Activated CD4-positive, alpha-beta T cell treated with anti-CD3 and anti-CD28 coated beads, Interleukin-2, amount 10 ng/mL, durations not matched to agents 7 days and 5 days (primary cell): ENCODE results near the gene UGT1A1. TPM values are rescaled to one million over a fixed set of nuclear protein-coding genes. Genes with fewer than 3 reads are reported as not detected.

Experiments used
- CTCF ChIA-PET: fragments of 350-600 bp; sonication (Branson Sonifier 250); formaldehyde crosslinking; loops from one replicate; lab custom pipeline; 2021; ENCODE audit warnings: antibody characterized with exemption; lab: Charles Lee
- POLR2A ChIA-PET: fragments of 350-600 bp; sonication (Branson Sonifier 250); formaldehyde crosslinking; loops from one replicate; lab custom pipeline; 2021; ENCODE audit warnings: antibody characterized with exemption; lab: Charles Lee
- DNase-seq: peaks from one replicate; pipeline ENCODE4 v3.0.0-alpha.2; 2020
- H3K27ac Mint-ChIP-seq: one replicate; pipeline ENCODE4 v1.8.0; 2021; ENCODE audit warnings: mild to moderate bottlenecking, moderate library complexity, mixed read lengths
- H3K27me3 Mint-ChIP-seq: one replicate; pipeline ENCODE4 v1.8.0; 2021; ENCODE audit warnings: mixed read lengths
- H3K36me3 Mint-ChIP-seq: one replicate; pipeline ENCODE4 v1.8.0; 2021; ENCODE audit warnings: low read depth, mixed read lengths
- H3K4me1 Mint-ChIP-seq: one replicate; pipeline ENCODE4 v1.8.0; 2021; ENCODE audit warnings: mixed read lengths
- H3K4me3 Mint-ChIP-seq: one replicate; pipeline ENCODE4 v1.8.0; 2021; ENCODE audit warnings: mild to moderate bottlenecking, moderate library complexity, mixed read lengths
- H3K9me3 Mint-ChIP-seq: one replicate; pipeline ENCODE4 v1.8.0; 2021; ENCODE audit warnings: mixed read lengths
- total RNA-seq, 2 experiments: library from RNA; stranded (reverse); gene quantifications; one replicate each; pipeline ENCODE4 v1.2.3, GENCODE V29; 2021

Gene UGT1A1
- total RNA-seq, 2 experiments from 2014 or later, result not detected

DNA sequence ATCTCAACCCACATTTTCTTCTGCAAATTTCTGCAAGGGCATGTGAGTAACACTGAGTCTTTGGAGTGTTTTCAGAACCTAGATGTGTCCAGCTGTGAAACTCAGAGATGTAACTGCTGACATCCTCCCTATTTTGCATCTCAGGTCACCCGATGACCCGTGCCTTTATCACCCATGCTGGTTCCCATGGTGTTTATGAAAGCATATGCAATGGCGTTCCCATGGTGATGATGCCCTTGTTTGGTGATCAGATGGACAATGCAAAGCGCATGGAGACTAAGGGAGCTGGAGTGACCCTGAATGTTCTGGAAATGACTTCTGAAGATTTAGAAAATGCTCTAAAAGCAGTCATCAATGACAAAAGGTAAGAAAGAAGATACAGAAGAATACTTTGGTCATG is 8.0 kb downstream of the UGT1A1 start:
- POLR2A ChIA-PET, result no interaction called here
- CTCF ChIA-PET, result no interaction called here
- H3K4me1 Mint-ChIP-seq, result no peaks in the 10 kb centered on the region
- no peak for DNase-seq
- H3K36me3 Mint-ChIP-seq, result no peaks in the 10 kb centered on the region
- no peak overlapping the region for H3K4me3 Mint-ChIP-seq
- H3K9me3 Mint-ChIP-seq, result no peaks in the 10 kb centered on the region
- H3K27me3 Mint-ChIP-seq, result peaks cover 25% of the 10 kb centered on the region
- H3K27ac Mint-ChIP-seq, result no peak overlapping the region

DNA sequence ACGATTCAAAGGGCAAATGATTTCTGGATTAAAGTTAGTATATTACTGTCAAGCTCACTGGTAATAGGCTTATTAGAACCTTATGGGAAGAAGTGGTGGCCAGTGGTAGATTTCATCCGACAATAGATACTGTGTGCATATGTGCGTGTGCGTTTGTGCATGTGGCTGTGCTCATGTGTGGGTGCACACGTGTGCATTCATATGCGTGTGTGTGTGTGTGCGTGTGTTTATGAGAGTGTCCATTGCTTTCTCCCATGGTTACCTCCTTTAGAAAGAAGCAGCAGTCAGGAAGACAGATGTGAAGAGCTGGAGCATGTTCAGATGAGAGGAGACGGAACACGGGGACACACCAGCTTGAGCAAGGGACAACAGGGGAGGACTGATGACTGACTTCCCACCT is 9.2 kb downstream of the UGT1A1 start:
- no peaks in the 10 kb centered on the region for H3K4me1 Mint-ChIP-seq
- H3K27ac Mint-ChIP-seq, result no peak overlapping the region
- peaks cover 16% of the 10 kb centered on the region for H3K27me3 Mint-ChIP-seq
- CTCF ChIA-PET, result no interaction called here
- H3K9me3 Mint-ChIP-seq, result no peaks in the 10 kb centered on the region
- H3K36me3 Mint-ChIP-seq, result no peaks in the 10 kb centered on the region
- DNase-seq, result no peak
- no peak overlapping the region for H3K4me3 Mint-ChIP-seq
- POLR2A ChIA-PET, result no interaction called here

DNA sequence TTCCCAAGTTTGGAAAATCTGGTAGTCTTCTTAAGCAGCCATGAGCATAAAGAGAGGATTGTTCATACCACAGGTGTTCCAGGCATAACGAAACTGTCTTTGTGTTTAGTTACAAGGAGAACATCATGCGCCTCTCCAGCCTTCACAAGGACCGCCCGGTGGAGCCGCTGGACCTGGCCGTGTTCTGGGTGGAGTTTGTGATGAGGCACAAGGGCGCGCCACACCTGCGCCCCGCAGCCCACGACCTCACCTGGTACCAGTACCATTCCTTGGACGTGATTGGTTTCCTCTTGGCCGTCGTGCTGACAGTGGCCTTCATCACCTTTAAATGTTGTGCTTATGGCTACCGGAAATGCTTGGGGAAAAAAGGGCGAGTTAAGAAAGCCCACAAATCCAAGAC is 12.1 kb downstream of the UGT1A1 start:
- H3K4me3 Mint-ChIP-seq, result no peak overlapping the region
- H3K4me1 Mint-ChIP-seq, result no peaks in the 10 kb centered on the region
- CTCF ChIA-PET, result no interaction called here
- no peaks in the 10 kb centered on the region for H3K36me3 Mint-ChIP-seq
- no peak for DNase-seq
- POLR2A ChIA-PET, result no interaction called here
- H3K27me3 Mint-ChIP-seq, result peaks cover 14% of the 10 kb centered on the region
- H3K27ac Mint-ChIP-seq, result no peak overlapping the region
- H3K9me3 Mint-ChIP-seq, result peaks cover 3% of the 10 kb centered on the region

DNA sequence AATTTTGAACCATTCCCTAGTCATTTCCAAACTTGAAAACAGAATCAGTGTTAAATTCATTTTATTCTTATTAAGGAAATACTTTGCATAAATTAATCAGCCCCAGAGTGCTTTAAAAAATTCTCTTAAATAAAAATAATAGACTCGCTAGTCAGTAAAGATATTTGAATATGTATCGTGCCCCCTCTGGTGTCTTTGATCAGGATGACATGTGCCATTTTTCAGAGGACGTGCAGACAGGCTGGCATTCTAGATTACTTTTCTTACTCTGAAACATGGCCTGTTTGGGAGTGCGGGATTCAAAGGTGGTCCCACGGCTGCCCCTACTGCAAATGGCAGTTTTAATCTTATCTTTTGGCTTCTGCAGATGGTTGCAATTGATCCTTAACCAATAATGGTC is 12.5 kb downstream of the UGT1A1 start:
- CTCF ChIA-PET, result no interaction called here
- Mint-ChIP-seq H3K36me3 (no peaks in the 10 kb centered on the region), H3K27ac (no peak overlapping the region), H3K9me3 (peaks cover 3% of the 10 kb centered on the region), H3K4me3 (no peak overlapping the region), H3K4me1 (no peaks in the 10 kb centered on the region), H3K27me3 (peaks cover 13% of the 10 kb centered on the region)
- DNase-seq, result no peak
- POLR2A ChIA-PET, result no interaction called here

DNA sequence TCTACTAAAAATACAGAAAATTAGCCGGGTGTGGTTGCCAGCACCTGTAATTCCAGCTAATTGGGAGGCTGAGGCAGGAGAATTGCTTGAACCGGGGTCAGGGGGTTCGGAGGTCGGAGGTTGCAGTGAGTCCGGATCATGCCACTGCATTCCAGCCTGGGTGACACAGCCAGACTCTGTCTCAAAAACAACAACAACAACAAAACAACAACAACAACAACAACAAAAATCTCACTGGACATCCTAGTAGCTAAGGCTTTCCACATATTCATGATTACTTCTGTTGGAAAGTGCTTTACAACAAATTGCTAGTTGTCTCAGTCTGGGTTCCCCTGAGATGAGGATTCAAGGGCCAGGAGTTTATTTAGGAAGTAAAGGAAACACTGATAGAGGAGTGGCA is 13.8 kb downstream of the UGT1A1 start:
- H3K27ac Mint-ChIP-seq, result no peak overlapping the region
- H3K36me3 Mint-ChIP-seq, result no peaks in the 10 kb centered on the region
- POLR2A ChIA-PET, result no interaction called here
- H3K27me3 Mint-ChIP-seq, result peaks cover 10% of the 10 kb centered on the region
- DNase-seq, result no peak
- CTCF ChIA-PET, result interaction anchor here (1.3 kb wide), 1 partner anchor 40 kb away, joined by 3 read pairs; no protein-coding TSS in a partner anchor
- H3K9me3 Mint-ChIP-seq, result peaks cover 3% of the 10 kb centered on the region
- H3K4me3 Mint-ChIP-seq, result no peak overlapping the region
- H3K4me1 Mint-ChIP-seq, result no peaks in the 10 kb centered on the region

DNA sequence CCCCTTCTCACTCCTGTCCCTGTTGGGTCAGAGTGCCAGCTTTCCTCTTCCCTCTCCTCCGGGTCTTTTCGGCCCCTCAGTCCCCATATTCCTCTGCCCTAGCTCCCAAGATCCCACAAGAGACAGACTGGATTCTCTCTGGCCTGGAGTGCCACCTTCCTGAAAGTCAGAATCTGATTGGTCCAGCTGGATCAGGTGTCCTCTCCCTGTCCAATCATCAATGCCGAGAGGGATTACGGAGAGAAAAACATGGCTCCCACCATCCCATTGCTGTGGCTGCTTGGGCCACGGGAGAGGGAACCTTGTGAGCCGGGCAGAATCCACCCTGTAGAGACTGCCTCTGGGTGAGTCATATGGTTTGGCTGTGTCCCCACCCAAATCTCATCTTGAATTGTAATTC is 15.3 kb downstream of the UGT1A1 start:
- H3K27ac Mint-ChIP-seq, result no peak overlapping the region
- no peaks in the 10 kb centered on the region for H3K36me3 Mint-ChIP-seq
- no peaks in the 10 kb centered on the region for H3K4me1 Mint-ChIP-seq
- ChIA-PET CTCF (no interaction called here), POLR2A (no interaction called here)
- H3K9me3 Mint-ChIP-seq, result peaks cover 3% of the 10 kb centered on the region
- H3K27me3 Mint-ChIP-seq, result peaks cover 8% of the 10 kb centered on the region
- no peak for DNase-seq
- no peak overlapping the region for H3K4me3 Mint-ChIP-seq

DNA sequence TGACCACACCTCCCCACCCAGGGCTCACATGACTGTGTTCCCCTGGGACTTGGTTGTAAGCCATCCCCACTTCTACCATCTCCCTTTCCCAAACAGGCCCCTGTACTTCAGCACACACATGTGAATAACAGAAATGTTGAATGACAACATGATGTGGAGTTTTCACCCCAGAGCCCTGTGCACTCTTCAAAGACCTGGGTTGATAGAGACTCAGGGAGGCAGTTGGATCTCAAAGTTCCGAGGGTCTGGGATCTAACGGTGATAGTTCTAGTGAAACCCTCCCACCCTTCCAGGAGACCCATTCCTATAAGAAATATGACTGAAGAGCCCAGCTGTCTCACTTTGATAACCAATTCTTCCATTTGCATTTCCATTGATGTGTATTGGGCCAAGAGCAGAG is 18.0 kb downstream of the UGT1A1 start, which contains the start of gene MROH2A:
Gene MROH2A (plus strand): TSS at position 301 of the 400 bp plus-strand sequence. CDS start 1,029 bp downstream, outside the sequence.
- no peak for DNase-seq
- no peaks in the 10 kb centered on the region for H3K4me1 Mint-ChIP-seq
- no peak within 1 kb of the TSS for H3K4me3 Mint-ChIP-seq
- peaks cover 19% of the 10 kb centered on the region for H3K27me3 Mint-ChIP-seq
- CTCF ChIA-PET, result interaction anchor here (0.5 kb wide), 1 partner anchor 239 kb away, joined by 3 read pairs; no protein-coding TSS in a partner anchor
- H3K36me3 Mint-ChIP-seq, result no peaks in the 10 kb centered on the region
- H3K9me3 Mint-ChIP-seq, result peaks cover 3% of the 10 kb centered on the region
- POLR2A ChIA-PET, result no interaction called here
- H3K27ac Mint-ChIP-seq, result no peak within 1 kb of the TSS

DNA sequence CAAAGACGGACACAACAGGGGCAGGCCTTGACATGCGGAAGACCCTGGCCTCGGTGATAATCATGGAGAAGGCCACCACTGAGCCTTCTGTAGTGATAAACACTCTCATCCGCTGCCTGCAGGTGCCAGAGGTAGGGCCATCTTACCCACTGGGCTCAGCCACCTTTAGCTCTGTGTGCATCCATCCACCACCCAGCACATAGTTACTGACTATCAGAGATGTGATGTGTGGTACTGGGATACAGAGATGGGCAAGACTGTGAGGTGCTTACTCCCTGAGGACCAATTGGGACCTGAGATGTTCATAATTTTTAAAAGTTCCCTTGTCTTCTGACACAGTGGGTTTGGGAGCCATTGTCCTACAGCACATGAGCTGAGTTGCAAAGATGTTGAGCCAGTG is 19.7 kb downstream of the UGT1A1 start:
- no peak for DNase-seq
- Mint-ChIP-seq H3K4me3 (no peak overlapping the region), H3K36me3 (no peaks in the 10 kb centered on the region), H3K4me1 (no peaks in the 10 kb centered on the region), H3K27ac (no peak overlapping the region), H3K27me3 (peaks cover 20% of the 10 kb centered on the region), H3K9me3 (peaks cover 3% of the 10 kb centered on the region)
- POLR2A ChIA-PET, result no interaction called here
- CTCF ChIA-PET, result no interaction called here

DNA sequence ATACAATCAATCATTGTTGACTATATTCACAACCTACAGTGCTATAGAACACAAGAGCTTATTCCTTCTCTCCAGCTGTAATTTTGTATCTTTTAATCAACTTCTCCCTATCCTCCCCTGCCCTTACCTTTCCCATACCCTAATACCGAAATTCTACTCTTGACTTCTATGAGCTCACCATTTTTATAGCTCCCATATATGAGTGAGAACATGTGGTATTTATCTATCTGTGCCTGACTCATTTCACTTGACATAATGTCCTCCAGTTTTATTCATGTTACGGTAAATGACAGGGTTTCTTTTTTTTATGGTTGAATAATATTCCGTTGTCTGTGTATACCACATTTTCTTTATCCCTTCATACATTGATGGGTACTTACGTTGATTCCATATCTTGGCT is 20.7 kb downstream of the UGT1A1 start:
- no peaks in the 10 kb centered on the region for H3K4me1 Mint-ChIP-seq
- peaks cover 3% of the 10 kb centered on the region for H3K9me3 Mint-ChIP-seq
- no peak for DNase-seq
- no peak overlapping the region for H3K4me3 Mint-ChIP-seq
- peaks cover 18% of the 10 kb centered on the region for H3K27me3 Mint-ChIP-seq
- no peak overlapping the region for H3K27ac Mint-ChIP-seq
- CTCF ChIA-PET, result interaction anchor here (1.0 kb wide), 1 partner anchor 25 kb away, joined by 3 read pairs; no protein-coding TSS in a partner anchor
- H3K36me3 Mint-ChIP-seq, result no peaks in the 10 kb centered on the region
- POLR2A ChIA-PET, result no interaction called here

DNA sequence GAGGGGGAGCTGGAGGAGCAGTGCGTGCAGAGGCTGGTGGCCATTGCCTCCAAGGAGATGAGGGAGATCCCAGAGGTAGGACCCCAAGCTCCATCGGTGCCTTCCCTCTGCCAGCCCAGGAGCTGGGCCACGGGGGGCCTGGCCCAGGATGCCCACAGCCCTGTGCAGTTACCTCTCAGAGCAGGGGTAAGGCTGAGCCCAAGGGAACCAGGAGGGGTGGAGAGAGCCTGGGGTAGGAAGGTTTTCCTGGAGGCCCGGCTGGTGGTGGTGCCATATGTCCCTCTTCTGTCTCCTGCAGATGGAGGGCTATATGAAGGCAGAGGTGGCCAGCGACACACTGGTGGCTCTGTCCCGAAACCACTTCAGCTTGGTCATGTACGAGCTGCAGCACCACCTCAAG is 29.5 kb downstream of the UGT1A1 start:
- no peaks in the 10 kb centered on the region for H3K27me3 Mint-ChIP-seq
- CTCF ChIA-PET, result no interaction called here
- H3K36me3 Mint-ChIP-seq, result no peaks in the 10 kb centered on the region
- no peak for DNase-seq
- no peak overlapping the region for H3K4me3 Mint-ChIP-seq
- no peak overlapping the region for H3K27ac Mint-ChIP-seq
- POLR2A ChIA-PET, result no interaction called here
- H3K4me1 Mint-ChIP-seq, result no peaks in the 10 kb centered on the region
- no peaks in the 10 kb centered on the region for H3K9me3 Mint-ChIP-seq

DNA sequence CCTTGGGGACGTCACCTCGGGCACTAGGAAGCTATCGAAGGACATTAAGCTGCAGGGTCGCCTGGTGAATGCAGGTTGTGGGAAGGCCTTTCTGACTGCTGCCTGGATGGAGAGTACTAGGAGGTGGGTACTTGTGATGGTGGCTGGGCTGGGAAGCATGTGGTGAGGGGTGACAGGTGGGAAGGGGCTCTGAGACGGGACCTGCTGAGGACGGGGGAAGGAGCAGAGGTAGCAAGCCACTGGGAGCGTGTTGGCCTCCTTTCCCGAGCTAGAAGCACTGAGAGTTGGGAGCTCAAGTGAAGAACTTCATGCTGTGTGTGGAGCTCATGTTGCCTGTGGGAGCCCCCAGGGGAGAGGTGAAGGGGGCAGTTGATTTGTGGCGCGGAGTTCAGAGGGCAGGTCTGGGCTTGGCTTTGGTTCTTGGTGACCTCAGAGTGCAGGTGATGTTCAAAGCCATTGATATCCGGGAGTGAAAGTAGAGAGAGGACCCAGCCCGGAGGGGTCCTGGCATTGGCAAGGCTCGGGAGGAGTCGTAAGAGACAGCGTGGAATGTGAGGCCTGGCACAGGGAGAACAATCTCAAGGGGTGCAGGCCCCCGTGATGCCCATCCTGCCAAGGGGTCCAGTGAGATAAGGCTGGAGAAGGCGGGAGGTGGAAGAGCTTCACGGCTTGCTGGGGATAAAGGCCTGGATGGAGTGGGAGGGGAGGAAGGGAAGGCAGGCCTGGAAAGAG is 31.2 kb downstream of the UGT1A1 start:
- Mint-ChIP-seq H3K27me3 (no peaks in the 10 kb centered on the region), H3K9me3 (no peaks in the 10 kb centered on the region), H3K4me1 (no peaks in the 10 kb centered on the region), H3K27ac (no peak overlapping the region), H3K4me3 (no peak overlapping the region), H3K36me3 (no peaks in the 10 kb centered on the region)
- POLR2A ChIA-PET, result interaction anchor here (0.6 kb wide), 1 partner anchor 1808 kb away, joined by 4 read pairs; no protein-coding TSS in a partner anchor
- no peak for DNase-seq
- CTCF ChIA-PET, result no interaction called here

DNA sequence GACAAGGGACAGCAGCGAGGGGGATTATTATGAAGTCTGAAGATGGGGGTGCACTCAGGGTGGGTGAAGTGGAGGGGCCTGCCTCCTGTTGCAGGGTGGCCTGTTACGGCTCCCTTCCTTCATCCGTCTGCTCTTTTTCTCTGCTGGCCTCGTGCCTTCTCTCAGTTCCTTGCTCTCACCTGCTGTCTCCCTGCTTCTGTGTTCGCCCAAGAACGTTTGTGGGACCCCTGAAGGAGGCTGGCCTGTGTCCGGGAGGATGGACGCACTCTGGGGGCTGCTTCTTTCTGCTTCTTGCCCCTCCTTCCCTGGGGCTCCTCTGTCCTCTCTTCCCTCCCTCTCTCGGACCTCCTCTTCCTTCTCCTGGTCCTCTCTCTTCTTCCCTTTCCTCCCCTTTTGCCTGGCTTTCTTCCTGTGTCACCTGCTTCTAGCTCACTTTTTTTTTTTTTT is 31.8 kb downstream of the UGT1A1 start:
- Mint-ChIP-seq H3K9me3 (no peaks in the 10 kb centered on the region), H3K27ac (no peak overlapping the region), H3K36me3 (no peaks in the 10 kb centered on the region), H3K27me3 (no peaks in the 10 kb centered on the region), H3K4me1 (no peaks in the 10 kb centered on the region), H3K4me3 (no peak overlapping the region)
- DNase-seq, result no peak
- POLR2A ChIA-PET, result no interaction called here
- CTCF ChIA-PET, result no interaction called here

DNA sequence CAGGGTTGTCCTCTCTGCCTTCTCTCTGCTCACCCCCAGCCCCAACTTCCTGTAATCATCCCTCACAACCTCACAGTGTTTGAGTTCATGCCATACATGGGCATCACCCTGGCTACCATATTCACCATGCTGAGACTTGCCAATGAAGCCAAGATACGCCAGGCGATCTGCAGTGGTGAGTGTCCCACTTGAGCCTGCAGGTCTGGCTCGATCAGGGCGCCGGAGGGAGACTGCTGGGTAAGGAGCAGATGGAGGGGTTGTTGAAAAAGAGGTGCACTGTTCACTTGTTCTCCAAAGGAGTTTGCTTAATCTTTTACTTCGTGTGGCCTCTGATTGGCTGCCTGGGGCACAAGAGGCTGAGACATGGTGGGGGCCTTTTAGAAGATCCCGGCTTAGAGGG is 32.6 kb downstream of the UGT1A1 start:
- no peak for DNase-seq
- no peak overlapping the region for H3K27ac Mint-ChIP-seq
- H3K4me1 Mint-ChIP-seq, result no peaks in the 10 kb centered on the region
- H3K27me3 Mint-ChIP-seq, result no peaks in the 10 kb centered on the region
- H3K36me3 Mint-ChIP-seq, result no peaks in the 10 kb centered on the region
- no peak overlapping the region for H3K4me3 Mint-ChIP-seq
- ChIA-PET POLR2A (no interaction called here), CTCF (no interaction called here)
- H3K9me3 Mint-ChIP-seq, result no peaks in the 10 kb centered on the region
